GM10266 (cell line): Measurements from ENCODE around the gene CDH12.
"Not testable (repeated sequence)": the region's sequence is repeated elsewhere in the genome, so short reads cannot be mapped to it uniquely, and the experiment has no call there.

Source experiments
- DNase-seq: peaks from one replicate; pipeline ENCODE4 v3.0.0; 2012; ENCODE audit errors: extremely low spot score
- TF ChIP-seq, protein P1 (sequence below): IDR thresholded peaks from 2 replicates; pipeline ENCODE4 v1.5.1; 2012; ENCODE audit warnings: mild to moderate bottlenecking, low read depth; ENCODE audit not compliant: control insufficient read depth, insufficient read depth; ENCODE audit errors: missing control alignments

CDH12 gene

DNA sequence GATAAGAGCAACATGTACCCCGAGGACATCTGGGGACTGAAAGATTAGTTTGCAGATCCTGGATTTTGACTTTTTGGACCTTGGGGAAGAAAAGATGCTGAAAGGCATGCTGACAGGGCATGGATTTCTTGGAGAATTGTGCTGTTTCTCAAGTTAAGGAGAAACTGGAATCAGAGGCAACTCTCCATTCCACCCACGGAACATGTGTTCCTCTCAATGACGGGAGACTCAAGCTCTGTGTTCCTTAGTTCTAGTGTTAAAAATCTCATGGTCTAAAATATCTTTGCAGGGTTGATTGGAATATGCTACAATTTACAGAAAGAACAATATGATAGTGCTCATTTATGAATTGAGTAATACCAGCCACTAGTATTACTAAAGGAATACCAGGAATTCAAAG, 34.4 kb upstream of the CDH12 start:
- TF ChIP-seq, protein P1, sequence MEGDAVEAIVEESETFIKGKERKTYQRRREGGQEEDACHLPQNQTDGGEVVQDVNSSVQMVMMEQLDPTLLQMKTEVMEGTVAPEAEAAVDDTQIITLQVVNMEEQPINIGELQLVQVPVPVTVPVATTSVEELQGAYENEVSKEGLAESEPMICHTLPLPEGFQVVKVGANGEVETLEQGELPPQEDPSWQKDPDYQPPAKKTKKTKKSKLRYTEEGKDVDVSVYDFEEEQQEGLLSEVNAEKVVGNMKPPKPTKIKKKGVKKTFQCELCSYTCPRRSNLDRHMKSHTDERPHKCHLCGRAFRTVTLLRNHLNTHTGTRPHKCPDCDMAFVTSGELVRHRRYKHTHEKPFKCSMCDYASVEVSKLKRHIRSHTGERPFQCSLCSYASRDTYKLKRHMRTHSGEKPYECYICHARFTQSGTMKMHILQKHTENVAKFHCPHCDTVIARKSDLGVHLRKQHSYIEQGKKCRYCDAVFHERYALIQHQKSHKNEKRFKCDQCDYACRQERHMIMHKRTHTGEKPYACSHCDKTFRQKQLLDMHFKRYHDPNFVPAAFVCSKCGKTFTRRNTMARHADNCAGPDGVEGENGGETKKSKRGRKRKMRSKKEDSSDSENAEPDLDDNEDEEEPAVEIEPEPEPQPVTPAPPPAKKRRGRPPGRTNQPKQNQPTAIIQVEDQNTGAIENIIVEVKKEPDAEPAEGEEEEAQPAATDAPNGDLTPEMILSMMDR: no peak

DNA sequence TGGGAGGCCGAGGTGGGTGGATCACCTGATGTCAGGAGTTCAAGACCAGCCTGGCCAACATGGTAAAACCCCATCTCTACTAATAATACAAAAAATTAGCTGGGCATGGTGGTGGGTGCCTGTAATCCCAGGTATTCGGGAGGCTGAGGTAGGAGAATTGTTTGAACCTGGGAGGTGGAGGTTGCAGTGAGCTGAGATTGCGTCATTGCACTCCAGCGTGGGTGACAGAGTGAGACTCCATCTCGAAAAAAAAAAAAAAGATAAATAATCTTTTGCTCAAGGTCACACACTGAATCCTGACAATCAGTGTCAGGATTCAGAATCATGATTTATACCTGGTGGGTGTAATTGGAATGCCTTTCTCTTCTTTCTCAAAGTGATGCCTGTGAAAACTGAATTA, 5.8 kb upstream of the CDH12 start:
- not testable (repeated sequence) for DNase-seq

More for the DNA sequence above, 34.4 kb upstream of the CDH12 start:
- no peak for DNase-seq

GRCh38 chr5:22855824-22856223, 2.7 kb upstream of the CDH12 start:
- no peak for DNase-seq
- TF ChIP-seq, protein P1: no peak

GRCh38 chr5:22850981-22851380, 2.2 kb downstream of the CDH12 start:
- TF ChIP-seq, protein P1: no peak
- DNase-seq: no peak

DNA sequence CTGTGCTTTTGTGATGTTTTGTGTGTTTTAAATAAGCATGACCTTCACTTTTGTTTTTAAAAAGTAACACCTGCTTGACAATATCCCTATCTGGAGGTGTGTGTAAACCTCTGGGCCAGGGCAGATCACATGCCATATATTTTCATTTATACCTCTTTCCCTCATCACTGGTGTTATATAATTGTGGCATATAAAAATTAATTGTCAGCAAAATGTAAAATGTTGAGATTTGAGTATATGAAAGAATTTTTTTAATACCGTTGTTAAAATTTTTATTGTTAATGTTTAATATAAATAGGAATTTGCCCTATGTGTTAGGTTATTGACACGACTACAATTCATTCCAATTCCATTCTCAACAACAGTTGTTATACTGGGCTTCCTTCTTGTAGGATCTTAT, 6.5 kb downstream of the CDH12 start:
- TF ChIP-seq, protein P1: no peak
- DNase-seq: no peak

DNA sequence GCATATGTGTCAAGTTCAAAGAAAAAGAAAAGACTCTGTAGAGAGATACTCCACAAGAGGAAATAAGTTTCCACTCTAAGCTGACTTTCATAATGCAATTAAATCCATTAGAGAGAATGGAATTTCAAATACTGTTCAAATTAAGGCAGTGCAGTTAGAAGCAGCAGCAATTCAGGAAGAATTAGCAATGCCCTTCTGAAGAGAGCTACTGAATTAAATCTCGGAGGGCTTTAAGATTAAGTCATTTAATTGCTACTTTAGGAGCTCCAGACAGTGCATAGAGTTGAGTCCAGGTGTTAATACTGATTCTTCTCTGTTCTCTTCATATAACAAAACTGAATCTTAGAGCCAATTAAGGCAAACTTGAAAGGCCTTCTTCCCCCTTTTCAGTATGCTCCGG, 8.5 kb downstream of the CDH12 start:
- TF ChIP-seq, protein P1: no peak
- no peak for DNase-seq

DNA sequence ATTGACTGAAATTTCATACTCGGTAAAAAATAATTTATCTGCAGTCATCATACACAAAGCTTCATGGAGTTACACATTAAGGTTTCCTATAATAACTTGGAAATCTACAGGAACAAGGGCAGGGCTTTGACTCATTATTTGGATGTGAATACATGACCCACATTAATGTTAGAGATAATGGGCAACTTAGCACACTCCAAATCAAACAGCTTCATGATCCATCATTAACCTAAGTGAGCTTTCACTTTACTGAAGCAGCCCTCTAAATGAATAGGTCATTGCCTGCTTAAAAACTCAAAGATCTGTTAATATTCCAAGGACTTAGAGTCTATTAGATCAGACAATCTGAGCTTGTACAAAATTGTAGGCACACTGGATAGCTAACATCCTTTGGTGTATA, 9.0 kb downstream of the CDH12 start:
- TF ChIP-seq, protein P1: no peak
- DNase-seq: no peak

DNA sequence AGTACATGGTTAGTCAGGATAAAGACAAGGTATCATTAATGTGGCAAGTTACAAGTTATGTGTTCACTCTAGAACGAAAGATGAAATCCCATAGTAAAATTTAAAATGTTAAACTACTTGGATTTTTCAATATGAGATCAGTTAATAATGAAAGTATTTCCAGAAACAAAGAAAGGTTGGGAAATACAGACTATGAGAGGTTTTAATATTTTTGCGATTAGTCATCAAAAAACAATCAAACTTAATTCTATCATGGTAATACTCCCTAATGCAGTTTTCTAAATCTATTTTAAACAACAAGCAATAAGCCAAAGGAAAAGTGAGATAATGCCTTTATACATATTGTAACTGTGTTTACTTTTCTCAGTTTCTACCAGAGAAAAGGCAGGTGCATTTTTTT, 10.6 kb downstream of the CDH12 start:
- DNase-seq: no peak
- TF ChIP-seq, protein P1: no peak
